Measurements from ENCODE around the gene MED29.

DNA sequence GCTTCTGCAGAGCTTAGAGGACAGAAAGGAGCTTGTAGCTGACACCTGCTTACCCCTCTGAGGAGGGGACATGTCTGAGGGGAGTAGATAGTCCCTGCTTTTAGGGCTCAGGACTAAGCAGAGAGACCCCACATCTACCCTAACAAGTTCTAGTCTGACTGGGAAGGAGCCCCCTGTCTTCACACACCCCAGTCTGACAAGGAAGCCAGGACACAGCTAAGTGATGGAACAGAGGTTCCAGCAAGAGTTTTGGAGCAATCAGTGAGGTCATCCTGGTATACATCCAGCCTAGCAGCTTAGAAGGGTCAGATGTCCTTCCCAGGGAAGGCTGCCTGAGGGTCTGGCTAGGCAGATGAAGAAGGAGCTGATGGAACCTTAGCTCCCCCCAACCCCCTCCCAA lies 15.2 kb upstream of the MED29 start:
- TF ChIP-seq, protein P1, sequence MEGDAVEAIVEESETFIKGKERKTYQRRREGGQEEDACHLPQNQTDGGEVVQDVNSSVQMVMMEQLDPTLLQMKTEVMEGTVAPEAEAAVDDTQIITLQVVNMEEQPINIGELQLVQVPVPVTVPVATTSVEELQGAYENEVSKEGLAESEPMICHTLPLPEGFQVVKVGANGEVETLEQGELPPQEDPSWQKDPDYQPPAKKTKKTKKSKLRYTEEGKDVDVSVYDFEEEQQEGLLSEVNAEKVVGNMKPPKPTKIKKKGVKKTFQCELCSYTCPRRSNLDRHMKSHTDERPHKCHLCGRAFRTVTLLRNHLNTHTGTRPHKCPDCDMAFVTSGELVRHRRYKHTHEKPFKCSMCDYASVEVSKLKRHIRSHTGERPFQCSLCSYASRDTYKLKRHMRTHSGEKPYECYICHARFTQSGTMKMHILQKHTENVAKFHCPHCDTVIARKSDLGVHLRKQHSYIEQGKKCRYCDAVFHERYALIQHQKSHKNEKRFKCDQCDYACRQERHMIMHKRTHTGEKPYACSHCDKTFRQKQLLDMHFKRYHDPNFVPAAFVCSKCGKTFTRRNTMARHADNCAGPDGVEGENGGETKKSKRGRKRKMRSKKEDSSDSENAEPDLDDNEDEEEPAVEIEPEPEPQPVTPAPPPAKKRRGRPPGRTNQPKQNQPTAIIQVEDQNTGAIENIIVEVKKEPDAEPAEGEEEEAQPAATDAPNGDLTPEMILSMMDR (conservative IDR thresholded peaks at IDR 0.05; ENCODE audit: low read depth, low read length): no peak
- no peak for TF ChIP-seq EZH2phosphoT487 (IDR thresholded peaks at IDR 0.05; ENCODE audit: borderline replicate concordance, low read length)

Measured in PC-3 (cell line).